ENCODE data around the gene ITGB3. TPM values are rescaled to one million over a fixed set of nuclear protein-coding genes. Genes with fewer than 3 reads are reported as not detected.

Gene ITGB3
- total and polyA plus RNA-seq, 7 donors: 0.69 to 62.7 (median 28.5) TPM

DNA sequence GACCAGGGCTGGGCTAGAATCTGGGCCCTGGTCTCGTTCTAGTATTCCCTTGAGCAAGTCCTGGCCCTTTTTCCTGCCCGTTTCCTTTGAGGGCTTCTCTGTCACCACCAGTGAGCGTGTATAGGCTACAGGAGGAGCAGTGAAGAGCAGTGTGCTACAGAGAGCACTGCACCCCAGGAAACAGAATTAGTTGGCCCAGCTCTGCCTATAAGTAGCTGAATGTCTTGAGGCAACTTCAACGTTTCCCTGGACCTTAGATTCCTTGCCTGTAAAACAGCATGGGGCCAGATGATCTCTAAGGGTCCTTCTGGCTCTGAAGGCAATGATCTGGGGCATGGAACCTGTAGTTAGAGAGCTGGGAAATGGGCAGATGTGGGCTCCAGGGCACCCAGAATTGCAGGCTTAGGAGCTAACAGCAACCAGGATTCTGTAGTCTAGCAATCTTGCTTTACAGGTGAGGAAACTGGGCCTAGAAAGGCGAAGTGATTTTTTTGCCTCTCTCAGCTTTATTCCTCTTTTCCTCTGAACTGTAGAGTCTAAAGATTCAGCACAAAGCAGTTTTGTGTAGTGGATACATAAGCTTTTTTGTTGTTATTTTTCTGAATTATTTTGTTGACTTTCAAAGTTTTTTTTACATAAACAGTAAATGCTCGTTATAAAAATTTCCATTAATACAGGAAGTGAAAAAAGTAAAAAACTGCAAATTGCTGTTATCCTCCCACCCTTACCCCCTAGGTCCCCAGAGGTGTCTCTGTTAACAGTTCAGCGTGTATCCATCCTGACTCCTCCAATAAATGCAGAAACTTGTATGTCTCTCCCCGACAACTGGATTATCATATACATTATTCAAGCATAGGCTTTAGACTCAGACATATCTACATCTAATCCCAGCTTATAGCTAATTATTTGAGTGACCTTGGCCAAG, 46.2 kb upstream of the ITGB3 start:
- Histone ChIP-seq H3K36me3 (no peaks in the 10 kb centered on the region), H3K4me3 (no peak overlapping the region), H3K4me1 (peaks cover 0 to 18% (median 15%) of the 10 kb centered on the region in 4 donors), H3K9me3 (no peaks in the 10 kb centered on the region), H3K27me3 (no peaks in the 10 kb centered on the region), H3K27ac (no peak overlapping the region)
- no peak for DNase-seq
- WGBS, 2 donors: 77 to 87% methylated on average over 8 of the region's 8 CpGs
- TF ChIP-seq POLR2AphosphoS5 (IDR thresholded peaks at IDR 0.05): no peak
- TF ChIP-seq POLR2A (IDR thresholded peaks at IDR 0.05): no peak
- TF ChIP-seq CTCF (IDR thresholded peaks at IDR 0.05): no peak
- TF ChIP-seq EP300 (IDR thresholded peaks at IDR 0.05): no peak
- intact Hi-C loops (cut with DNase I): no loop called here

GRCh38 chr17:47208744-47209488, 44.7 kb upstream of the ITGB3 start, which contains the start of gene MYL4:
Gene MYL4, plus strand, starts transcription at chr17:47209348. Its CDS starts 75 bp downstream, at chr17:47209423.
- intact Hi-C loops (cut with DNase I): no loop called here
- no peaks in the 10 kb centered on the region for H3K9me3 ChIP-seq
- TF ChIP-seq EP300 (IDR thresholded peaks at IDR 0.05): no peak
- TF ChIP-seq POLR2AphosphoS5 (IDR thresholded peaks at IDR 0.05): no peak
- no peak for TF ChIP-seq POLR2A (IDR thresholded peaks at IDR 0.05)
- TF ChIP-seq CTCF (IDR thresholded peaks at IDR 0.05): no peak
- WGBS, 2 donors: 79 to 88% methylated on average over 6 of the region's 6 CpGs
- H3K4me3 ChIP-seq: no peak within 1 kb of the TSS
- no peak within 1 kb of the TSS for H3K27ac ChIP-seq
- no peak for DNase-seq
- peaks cover 0 to 15% (median 15%) of the 10 kb centered on the region in 4 donors for H3K4me1 ChIP-seq
- H3K36me3 ChIP-seq: no peaks in the 10 kb centered on the region
- no peaks in the 10 kb centered on the region for H3K27me3 ChIP-seq

DNA sequence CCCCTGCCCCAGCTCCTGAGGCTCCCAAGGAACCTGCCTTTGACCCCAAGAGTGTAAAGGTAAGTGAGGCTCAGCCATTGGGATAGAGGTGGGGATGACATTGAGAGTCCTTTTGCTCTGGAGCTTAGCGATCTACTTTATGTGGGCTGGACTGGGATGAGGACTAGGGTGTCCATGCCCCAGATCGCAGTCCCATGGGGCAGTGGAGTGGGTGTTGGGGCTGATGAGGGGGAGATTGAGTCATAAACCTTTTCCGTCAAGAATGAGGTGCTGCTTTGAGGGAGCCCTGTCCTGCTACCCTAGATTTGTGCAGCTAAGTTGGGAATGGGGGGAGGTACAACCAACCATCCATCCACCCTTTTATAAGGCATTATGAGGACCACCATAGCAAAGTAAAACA, 44.1 kb upstream of the ITGB3 start:
- intact Hi-C loops (cut with DNase I): no loop called here
- 97 to 99% methylated on average over 3 of the region's 3 CpGs for WGBS, 2 donors
- H3K9me3 ChIP-seq: no peaks in the 10 kb centered on the region
- no peak for DNase-seq
- no peak overlapping the region for H3K27ac ChIP-seq
- H3K4me1 ChIP-seq: peaks cover 0 to 14% (median 10%) of the 10 kb centered on the region in 4 donors
- no peaks in the 10 kb centered on the region for H3K27me3 ChIP-seq
- H3K36me3 ChIP-seq: no peaks in the 10 kb centered on the region
- TF ChIP-seq CTCF (IDR thresholded peaks at IDR 0.05) (no peak), EP300 (IDR thresholded peaks at IDR 0.05) (no peak), POLR2A (IDR thresholded peaks at IDR 0.05) (no peak), POLR2AphosphoS5 (IDR thresholded peaks at IDR 0.05) (no peak)
- H3K4me3 ChIP-seq: no peak overlapping the region

DNA sequence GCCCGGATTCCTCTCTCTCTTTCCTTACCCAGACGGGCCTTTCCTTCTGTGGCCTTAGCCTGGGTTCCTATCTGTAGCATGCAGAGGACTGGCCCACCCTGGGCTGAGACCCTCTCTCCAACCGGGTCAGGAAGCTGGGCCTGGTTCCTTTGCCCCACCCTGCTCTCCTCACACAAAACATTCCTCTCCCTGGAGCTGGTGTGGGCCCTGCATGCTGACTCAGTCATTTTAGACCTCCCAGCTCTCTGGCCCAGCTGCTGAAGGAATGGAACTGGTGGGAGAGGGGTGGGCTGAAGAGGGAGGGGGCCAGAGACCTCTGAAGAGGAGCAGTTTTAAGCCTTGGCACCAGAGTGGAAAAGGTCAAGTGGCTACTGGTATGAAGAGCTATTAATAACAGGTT, 43.5 kb upstream of the ITGB3 start:
- H3K9me3 ChIP-seq: no peaks in the 10 kb centered on the region
- no peaks in the 10 kb centered on the region for H3K36me3 ChIP-seq
- no peaks in the 10 kb centered on the region for H3K27me3 ChIP-seq
- peaks cover 0 to 8% (median 5%) of the 10 kb centered on the region in 4 donors for H3K4me1 ChIP-seq
- H3K27ac ChIP-seq: no peak overlapping the region
- TF ChIP-seq EP300 (IDR thresholded peaks at IDR 0.05) (no peak), POLR2AphosphoS5 (IDR thresholded peaks at IDR 0.05) (no peak), POLR2A (IDR thresholded peaks at IDR 0.05) (no peak), CTCF (IDR thresholded peaks at IDR 0.05) (no peak)
- 67 to 81% methylated on average over 3 of the region's 3 CpGs for WGBS, 2 donors
- no peak for DNase-seq
- intact Hi-C loops (cut with DNase I): no loop called here
- H3K4me3 ChIP-seq: no peak overlapping the region

All from sigmoid colon (tissue), 7 donors.